HepG2 (cell line): ENCODE measurements around the gene CDK2AP2. TPM values are rescaled to one million over a fixed set of nuclear protein-coding genes. Genes with fewer than 3 reads are reported as not detected.
A peak's percentile ranks its signal among the peaks of the same experiment; 100 is the strongest.

Experiments used
- ATRX ChIP-seq: sonication (generic); formaldehyde crosslinking; IDR thresholded peaks from 2 replicates; pipeline ENCODE4 v1.4.0; 2020; ENCODE audit warnings: missing genetic modification reagents, borderline replicate concordance
- ESRRA ChIP-seq: sonication (generic); formaldehyde crosslinking; IDR thresholded peaks from 2 replicates; pipeline ENCODE4 v1.5.1; 2020; ENCODE audit warnings: mild to moderate bottlenecking, low read depth, missing genetic modification reagents
- IKZF5 ChIP-seq: IDR thresholded peaks from 2 replicates; pipeline ENCODE4 v1.6.1; 2018; ENCODE audit warnings: missing genetic modification reagents, mild to moderate bottlenecking, missing compliant biosample characterization
- MXD3 ChIP-seq: IDR thresholded peaks from 2 replicates; pipeline ENCODE4 v1.6.1; 2016; ENCODE audit warnings: mild to moderate bottlenecking, missing biosample characterization, missing genetic modification reagents
- MYC ChIP-seq: sonication (generic); formaldehyde crosslinking; IDR thresholded peaks from 2 replicates; pipeline ENCODE4 v1.9.0; 2021; ENCODE audit warnings: missing genetic modification reagents, borderline replicate concordance
- PAX8 ChIP-seq: sonication (generic); formaldehyde crosslinking; IDR thresholded peaks from 2 replicates; pipeline ENCODE4 v1.8.0; 2022; ENCODE audit warnings: mild to moderate bottlenecking, missing genetic modification reagents, borderline replicate concordance
- SALL2 ChIP-seq: sonication (generic); formaldehyde crosslinking; IDR thresholded peaks from 2 replicates; pipeline ENCODE4 v1.8.1; 2023; ENCODE audit warnings: mild to moderate bottlenecking, missing genetic modification reagents, inconsistent platforms
- SNAI1 ChIP-seq: sonication (generic); formaldehyde crosslinking; IDR thresholded peaks from 2 replicates; pipeline ENCODE4 v1.5.0; 2020; ENCODE audit warnings: mild to moderate bottlenecking, missing genetic modification reagents, borderline replicate concordance
- YEATS2 ChIP-seq: sonication (generic); formaldehyde crosslinking; IDR thresholded peaks from 2 replicates; pipeline ENCODE4 v1.4.0; 2020; ENCODE audit warnings: missing genetic modification reagents, borderline replicate concordance
- ZBTB20 ChIP-seq: sonication (generic); formaldehyde crosslinking; IDR thresholded peaks from 2 replicates; pipeline ENCODE4 v1.8.1; 2023; ENCODE audit warnings: missing genetic modification reagents, low read depth, mild to moderate bottlenecking, borderline replicate concordance
- ZBTB3 ChIP-seq: sonication (generic); formaldehyde crosslinking; IDR thresholded peaks from 2 replicates; pipeline ENCODE4 v1.4.0; 2020; ENCODE audit warnings: low read depth, mild to moderate bottlenecking, moderate library complexity, missing genetic modification reagents, borderline replicate concordance
- ZC3H13 ChIP-seq: sonication (generic); formaldehyde crosslinking; IDR thresholded peaks from 2 replicates; pipeline ENCODE4 v1.8.1; 2023; ENCODE audit warnings: mild to moderate bottlenecking, missing genetic modification reagents, moderate library complexity
- ZNF260 ChIP-seq: sonication (generic); formaldehyde crosslinking; IDR thresholded peaks from 2 replicates; pipeline ENCODE4 v1.4.0; 2020; ENCODE audit warnings: missing genetic modification reagents, low read depth, mild to moderate bottlenecking, borderline replicate concordance
- ZNF318 ChIP-seq: sonication (generic); formaldehyde crosslinking; IDR thresholded peaks from 2 replicates; pipeline ENCODE4 v1.4.0; 2020; ENCODE audit warnings: mild to moderate bottlenecking, missing genetic modification reagents
- ZNF558 ChIP-seq: sonication (generic); formaldehyde crosslinking; IDR thresholded peaks from 2 replicates; pipeline ENCODE4 v1.9.0; 2022; ENCODE audit warnings: mild to moderate bottlenecking, missing genetic modification reagents, borderline replicate concordance
- ZNF709 ChIP-seq: sonication (generic); formaldehyde crosslinking; IDR thresholded peaks from 2 replicates; pipeline ENCODE4 v1.5.0; 2020; ENCODE audit warnings: mild to moderate bottlenecking, missing genetic modification reagents
- ZNF776 ChIP-seq: sonication (generic); formaldehyde crosslinking; IDR thresholded peaks from 2 replicates; pipeline ENCODE4 v1.4.0; 2020; ENCODE audit warnings: mild to moderate bottlenecking, missing genetic modification reagents
- polyA plus RNA-seq, 8 experiments: library from polyadenylated mRNA; depleted of rRNA in 3 of 8; stranded (reverse) in 7 of 8; unstranded in 1 of 8; fragments of >200 nt; fragmentation: Illumina TruSeq in 4 of 8; extraction: Trizol in 4 of 8; gene quantifications; 2 replicates each; pipeline versions ENCODE4 v1.2.1 to v1.2.3, GENCODE V29; 2011 to 2016; ENCODE audit warnings: low read depth in 4 of 8, missing spikeins in 1 of 8, mixed read lengths in 1 of 8; ENCODE audit not compliant: insufficient read depth in 1 of 8
- total RNA-seq, 5 experiments: library from RNA; depleted of rRNA; stranded (reverse); fragments of >200 nt; fragmentation: Illumina TruSeq; extraction: Trizol; gene quantifications; 2 replicates each; pipeline ENCODE4 v1.2.3, GENCODE V29; 2016; ENCODE audit warnings: low read depth in 1 of 5

CDK2AP2 gene
- total and polyA plus RNA-seq, 2 of the 13 experiments (the other 11 are each of a cell fraction or from before 2014, with no cell fraction given), result 15.0 to 23.2 TPM

- no peak for TF ChIP-seq ZNF318 (CRISPR knock-in tag)
- no peak for TF ChIP-seq SNAI1 (CRISPR knock-in tag)
- peak; percentile 69; the same call in 1 of the 2 replicates for TF ChIP-seq ESRRA
- TF ChIP-seq ZNF558 (CRISPR knock-in tag), result no peak
- no peak for TF ChIP-seq IKZF5 (CRISPR knock-in tag)
- TF ChIP-seq ZBTB3 (CRISPR knock-in tag), result no peak
- peak; percentile 59; the same call in 1 of the 2 replicates for TF ChIP-seq MYC (CRISPR knock-in tag)
- no peak; the same call in 1 of the 2 replicates for TF ChIP-seq YEATS2 (CRISPR knock-in tag)
- TF ChIP-seq ZNF260 (CRISPR knock-in tag), result no peak
- TF ChIP-seq ZC3H13, result 0 out of 2 replicates have a peak, but pooled peaks have one; percentile 39
- 0 out of 2 replicates have a peak, but pooled peaks have one; percentile 42 for TF ChIP-seq ZNF709 (CRISPR knock-in tag)
- 0 out of 2 replicates have a peak, but pooled peaks have one; percentile 7 for TF ChIP-seq MXD3 (CRISPR knock-in tag)
- TF ChIP-seq ATRX (CRISPR knock-in tag), result no peak
- TF ChIP-seq ZNF776 (CRISPR knock-in tag), result no peak; the same call in 1 of the 2 replicates
- no peak for TF ChIP-seq PAX8
- peak; percentile 21; the same call in 1 of the 2 replicates for TF ChIP-seq SALL2 (CRISPR knock-in tag)
- peak; percentile 4; the same call in 1 of the 2 replicates for TF ChIP-seq ZBTB20 (CRISPR knock-in tag)
Observed at GRCh38 chr11:67464411-67465188, 43.4 kb downstream of the CDK2AP2 start (continued).
